Body of pancreas (tissue), 4 donors: ENCODE data around the gene NOS3. TPM values are rescaled to one million over a fixed set of nuclear protein-coding genes. Genes with fewer than 3 reads are reported as not detected.

Source experiments
- ATAC-seq: fragments of 150-250 bp; one replicate; pipeline ENCODE4 v1.9.1; 2016
- DNase-seq, 4 donors: peaks; one replicate each; pipeline ENCODE4 v3.0.0-alpha.2; 2019
- H3K27ac ChIP-seq, 4 donors: fragments of 200-600 bp; sonication (generic); 1 replicate in 3 of 4; 2 replicates in 1 of 4; pipeline versions ENCODE4 v1.5.1 to v1.6.1; 2016 to 2019; ENCODE audit warnings: mild to moderate bottlenecking in 1 of 4, mixed read lengths in 1 of 4, moderate library complexity in 1 of 4
- H3K27me3 ChIP-seq, 2 donors: fragments of 200-600 bp; sonication (generic); one replicate each; pipeline ENCODE4 v1.6.0; 2016; ENCODE audit warnings: mild to moderate bottlenecking in 1 of 2
- H3K36me3 ChIP-seq, 2 donors: fragments of 200-600 bp; sonication (generic); replicated peaks in 1 of 2; 2 replicates each; pipeline ENCODE4 v1.5.1; 2016; ENCODE audit warnings: low read depth in 2 of 2; ENCODE audit not compliant: insufficient read depth in 1 of 2
- H3K4me1 ChIP-seq: fragments of 200-600 bp; sonication (generic); one replicate; pipeline ENCODE4 v1.6.0; 2016
- H3K4me3 ChIP-seq, 2 donors: fragments of 200-600 bp; sonication (generic); 1 replicate in 1 of 2; 2 replicates in 1 of 2; pipeline ENCODE4 v1.5.1; 2016 to 2019
- H3K9me3 ChIP-seq, 3 donors: fragments of 200-600 bp; sonication (generic); 1 replicate in 2 of 3; 2 replicates in 1 of 3; pipeline ENCODE4 v1.5.1; 2016
- CTCF ChIP-seq, 7 experiments: fragments of 450-650 bp in 4 of 7; fragments of 200-600 bp in 3 of 7; sonication (generic) in 3 of 7; IDR thresholded peaks; one replicate each; pipeline ENCODE4 v1.5.1; 2016 to 2019; ENCODE audit warnings: antibody characterized with exemption in 7 of 7
- POLR2A ChIP-seq, 3 donors: fragments of 450-650 bp; IDR thresholded peaks; one replicate each; pipeline ENCODE4 v1.6.1; 2016; ENCODE audit warnings: antibody characterized with exemption in 3 of 3, mild to moderate bottlenecking in 2 of 3
- WGBS, 2 donors: methylation state at CpG; one replicate each; pipeline ENCODE4 v1.1.5; 2017; 5-methylcytosine and 5-hydroxymethylcytosine counted together
- intact Hi-C: fragments of 100-400 bp; cut with DNase I; formaldehyde crosslinking; loops from one replicate; pipeline ENCODE4 v1.15.1; 2023
- total RNA-seq, 2 donors: library from RNA; depleted of rRNA; stranded (reverse); fragments of >200 nt; gene quantifications; one replicate each; pipeline ENCODE4 v1.1.0, GENCODE V29; 2016

NOS3 gene
- total RNA-seq, 2 donors from 2014 or later, result 4.9 to 7.6 TPM

DNA sequence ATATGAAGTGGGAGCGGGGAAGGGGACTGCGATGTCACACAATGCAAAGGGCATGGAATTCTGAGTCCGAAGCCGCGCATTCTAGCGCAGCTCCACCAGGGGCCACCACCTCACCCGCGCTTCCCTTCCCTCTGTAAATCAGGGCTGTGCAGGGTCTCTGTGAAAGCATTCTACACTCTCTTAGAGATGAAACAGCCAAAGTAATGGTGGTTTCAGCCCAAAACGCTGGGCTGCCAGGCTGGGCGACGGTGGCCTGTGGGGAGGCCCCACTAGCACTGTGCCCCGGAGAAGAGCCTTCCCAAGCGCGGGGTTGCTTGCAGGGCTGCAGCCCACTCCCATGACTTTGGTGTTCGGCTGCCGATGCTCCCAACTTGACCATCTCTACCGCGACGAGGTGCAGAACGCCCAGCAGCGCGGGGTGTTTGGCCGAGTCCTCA lies 22.1 kb downstream of the NOS3 start:
- peaks cover 0 to 23% of the 10 kb centered on the region in 2 donors for H3K27me3 ChIP-seq
- H3K27ac ChIP-seq, result no peak overlapping the region
- H3K9me3 ChIP-seq, result no peaks in the 10 kb centered on the region
- H3K4me1 ChIP-seq, result peaks cover 28% of the 10 kb centered on the region
- intact Hi-C loops, result no loop called here
- peak; percentile 41 for ATAC-seq
- 23 to 25% methylated on average over 19 of the region's 23 CpGs for WGBS, 2 donors
- DNase-seq, result peak; percentile 25 to 57 (median 40)
- no peak overlapping the region for H3K4me3 ChIP-seq
- no peak for TF ChIP-seq POLR2A (IDR thresholded peaks at IDR 0.05)
- TF ChIP-seq CTCF (IDR thresholded peaks at IDR 0.05), result peak; percentile 11 to 53 (median 50)
- H3K36me3 ChIP-seq, result no peaks in the 10 kb centered on the region

DNA sequence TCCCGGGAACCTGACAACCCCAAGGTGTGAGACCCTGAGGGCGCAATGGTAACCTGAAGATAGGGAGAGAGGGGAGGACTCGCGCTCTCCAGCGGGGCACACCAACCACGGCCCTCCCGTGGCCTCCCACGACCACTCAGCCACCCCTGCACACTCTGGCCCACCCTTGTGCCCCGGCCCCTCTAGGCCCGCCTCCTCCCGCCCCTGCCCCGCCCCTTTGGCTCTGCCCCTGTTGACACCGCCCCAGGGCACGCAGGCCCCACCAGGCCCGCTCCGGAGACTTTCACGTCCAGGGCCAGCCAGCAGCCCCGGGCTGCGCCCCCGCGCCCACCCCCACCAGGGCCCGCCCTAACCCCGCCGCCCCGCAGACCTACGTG lies 22.5 kb downstream of the NOS3 start:
- TF ChIP-seq POLR2A (IDR thresholded peaks at IDR 0.05), result no peak
- TF ChIP-seq CTCF (IDR thresholded peaks at IDR 0.05), result no peak
- H3K4me3 ChIP-seq, result no peak overlapping the region
- H3K36me3 ChIP-seq, result no peaks in the 10 kb centered on the region
- H3K4me1 ChIP-seq, result peaks cover 29% of the 10 kb centered on the region
- H3K27me3 ChIP-seq, result peaks cover 0 to 23% of the 10 kb centered on the region in 2 donors
- ATAC-seq, result no peak
- no peaks in the 10 kb centered on the region for H3K9me3 ChIP-seq
- intact Hi-C loops, result no loop called here
- WGBS, 2 donors, result 16% methylated on average over 9 to 21 of the region's 26 CpGs
- DNase-seq, result no peak
- H3K27ac ChIP-seq, result no peak overlapping the region

DNA sequence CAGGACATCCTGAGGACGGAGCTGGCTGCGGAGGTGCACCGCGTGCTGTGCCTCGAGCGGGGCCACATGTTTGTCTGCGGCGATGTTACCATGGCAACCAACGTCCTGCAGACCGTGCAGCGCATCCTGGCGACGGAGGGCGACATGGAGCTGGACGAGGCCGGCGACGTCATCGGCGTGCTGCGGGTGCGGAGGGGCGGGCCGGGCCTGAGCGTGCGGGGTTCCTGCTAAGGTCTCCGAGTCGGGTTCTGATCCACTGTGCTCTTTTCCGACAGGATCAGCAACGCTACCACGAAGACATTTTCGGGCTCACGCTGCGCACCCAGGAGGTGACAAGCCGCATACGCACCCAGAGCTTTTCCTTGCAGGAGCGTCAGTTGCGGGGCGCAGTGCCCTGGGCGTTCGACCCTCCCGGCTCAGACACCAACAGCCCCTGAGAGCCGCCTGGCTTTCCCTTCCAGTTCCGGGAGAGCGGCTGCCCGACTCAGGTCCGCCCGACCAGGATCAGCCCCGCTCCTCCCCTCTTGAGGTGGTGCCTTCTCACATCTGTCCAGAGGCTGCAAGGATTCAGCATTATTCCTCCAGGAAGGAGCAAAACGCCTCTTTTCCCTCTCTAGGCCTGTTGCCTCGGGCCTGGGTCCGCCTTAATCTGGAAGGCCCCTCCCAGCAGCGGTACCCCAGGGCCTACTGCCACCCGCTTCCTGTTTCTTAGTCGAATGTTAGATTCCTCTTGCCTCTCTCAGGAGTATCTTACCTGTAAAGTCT lies 23.1 kb downstream of the NOS3 start:
- Histone ChIP-seq H3K27ac (no peak overlapping the region), H3K9me3 (no peaks in the 10 kb centered on the region), H3K4me1 (peaks cover 29% of the 10 kb centered on the region), H3K36me3 (no peaks in the 10 kb centered on the region), H3K4me3 (no peak overlapping the region), H3K27me3 (peaks cover 0 to 23% of the 10 kb centered on the region in 2 donors)
- TF ChIP-seq POLR2A (IDR thresholded peaks at IDR 0.05) (no peak), CTCF (IDR thresholded peaks at IDR 0.05) (no peak)
- peak; percentile 53 to 82 (median 76) for DNase-seq
- peak; percentile 28 for ATAC-seq
- 17 to 40% methylated on average over 12 to 55 of the region's 55 CpGs for WGBS, 2 donors
- intact Hi-C loops, result no loop called here

GRCh38 chr7:151014950-151015349 lies 24.1 kb downstream of the NOS3 start:
- Histone ChIP-seq H3K27ac (no peak overlapping the region), H3K9me3 (no peaks in the 10 kb centered on the region), H3K36me3 (no peaks in the 10 kb centered on the region), H3K27me3 (peaks cover 0 to 23% of the 10 kb centered on the region in 2 donors), H3K4me1 (peaks cover 31% of the 10 kb centered on the region), H3K4me3 (no peak overlapping the region)
- ATAC-seq, result no peak
- no peak for DNase-seq
- TF ChIP-seq CTCF (IDR thresholded peaks at IDR 0.05) (no peak), POLR2A (IDR thresholded peaks at IDR 0.05) (no peak)
- intact Hi-C loops, result no loop called here
- 80 to 82% methylated on average over 8 of the region's 8 CpGs for WGBS, 2 donors

DNA sequence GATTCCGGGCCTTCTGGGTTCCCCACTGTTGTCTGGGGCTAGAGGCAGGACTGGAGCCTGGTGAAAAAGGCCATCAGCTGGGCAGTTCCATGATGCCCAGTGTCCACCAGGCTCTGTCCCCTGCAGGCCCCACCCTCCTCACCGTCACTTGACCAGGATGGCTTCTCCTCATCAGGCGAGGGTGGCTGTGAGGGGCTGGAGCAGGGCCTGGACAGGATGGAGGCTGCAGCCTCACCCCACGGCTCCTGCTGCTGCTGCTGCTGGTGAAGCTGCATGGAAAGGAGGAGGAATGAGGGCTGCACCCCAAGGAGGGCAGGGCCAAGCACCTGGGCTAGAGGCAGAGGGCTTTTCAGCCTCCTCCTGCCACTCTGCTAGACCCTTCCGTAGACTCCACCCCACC lies 25.1 kb downstream of the NOS3 start:
- DNase-seq, result no peak
- intact Hi-C loops, result no loop called here
- WGBS, 2 donors, result 81 to 92% methylated on average over 4 to 5 of the region's 5 CpGs
- Histone ChIP-seq H3K9me3 (no peaks in the 10 kb centered on the region), H3K4me1 (peaks cover 31% of the 10 kb centered on the region), H3K4me3 (no peak overlapping the region), H3K36me3 (no peaks in the 10 kb centered on the region), H3K27ac (no peak overlapping the region), H3K27me3 (peaks cover 0 to 23% of the 10 kb centered on the region in 2 donors)
- no peak for TF ChIP-seq POLR2A (IDR thresholded peaks at IDR 0.05)
- no peak for TF ChIP-seq CTCF (IDR thresholded peaks at IDR 0.05)
- no peak for ATAC-seq
